Measurements from ENCODE around the gene JRKL. TPM values are rescaled to one million over a fixed set of nuclear protein-coding genes. Genes with fewer than 3 reads are reported as not detected.

JRKL gene
- total RNA-seq, 1 experiment from 2014 or later = 18.6 TPM

- no peaks in the 10 kb centered on the region for H3K27me3 ChIP-seq (ENCODE audit: low read length)
- peaks cover 36% of the 10 kb centered on the region for H3K36me3 ChIP-seq (ENCODE audit: insufficient read depth, low read length)
- peaks cover 2% of the 10 kb centered on the region; the same call in 1 of the 2 replicates for H3K79me2 ChIP-seq (ENCODE audit: low read length)
Measured at GRCh38 chr11:96358321-96358720, 31.5 kb upstream of the JRKL start.

GRCh38 chr11:96361778-96362177 lies 28.0 kb upstream of the JRKL start:
- H3K27me3 ChIP-seq (ENCODE audit: low read length) = no peaks in the 10 kb centered on the region
- no peak overlapping the region for H3K27ac ChIP-seq (ENCODE audit: low read length)
- H3K9me3 ChIP-seq (ENCODE audit: low read length) = no peaks in the 10 kb centered on the region
- H3K9ac ChIP-seq (ENCODE audit: low read length) = no peak overlapping the region
- H4K20me1 ChIP-seq (ENCODE audit: insufficient read depth, low read depth, low read length) = no peaks in the 10 kb centered on the region
- no peak for DNase-seq
- H3K9me2 ChIP-seq (replicated peaks; ENCODE audit: insufficient read depth, low read length) = no peaks in the 10 kb centered on the region
- no peak overlapping the region for H3K4me2 ChIP-seq (ENCODE audit: low read depth, low read length, poor library complexity, severe bottlenecking)
- H2AFZ ChIP-seq (ENCODE audit: low read length) = no peak overlapping the region
- H3K4me3 ChIP-seq (ENCODE audit: low read length) = no peak overlapping the region
- peaks cover 11% of the 10 kb centered on the region for H3K4me1 ChIP-seq (ENCODE audit: low read length)
- H3K36me3 ChIP-seq (ENCODE audit: insufficient read depth, low read length) = peaks cover 38% of the 10 kb centered on the region
- peaks cover 2% of the 10 kb centered on the region; the same call in 1 of the 2 replicates for H3K79me2 ChIP-seq (ENCODE audit: low read length)

More at GRCh38 chr11:96358321-96358720, 31.5 kb upstream of the JRKL start:
- no peak for DNase-seq
- Histone ChIP-seq H3K9me2 (replicated peaks; ENCODE audit: insufficient read depth, low read length) (no peaks in the 10 kb centered on the region), H3K4me3 (ENCODE audit: low read length) (no peak overlapping the region), H3K4me1 (ENCODE audit: low read length) (peaks cover 11% of the 10 kb centered on the region), H3K9me3 (ENCODE audit: low read length) (no peaks in the 10 kb centered on the region), H2AFZ (ENCODE audit: low read length) (no peak overlapping the region), H3K9ac (ENCODE audit: low read length) (no peak overlapping the region), H3K27ac (ENCODE audit: low read length) (no peak overlapping the region), H4K20me1 (ENCODE audit: insufficient read depth, low read depth, low read length) (no peaks in the 10 kb centered on the region), H3K4me2 (ENCODE audit: low read depth, low read length, poor library complexity, severe bottlenecking) (no peak overlapping the region)

DNA sequence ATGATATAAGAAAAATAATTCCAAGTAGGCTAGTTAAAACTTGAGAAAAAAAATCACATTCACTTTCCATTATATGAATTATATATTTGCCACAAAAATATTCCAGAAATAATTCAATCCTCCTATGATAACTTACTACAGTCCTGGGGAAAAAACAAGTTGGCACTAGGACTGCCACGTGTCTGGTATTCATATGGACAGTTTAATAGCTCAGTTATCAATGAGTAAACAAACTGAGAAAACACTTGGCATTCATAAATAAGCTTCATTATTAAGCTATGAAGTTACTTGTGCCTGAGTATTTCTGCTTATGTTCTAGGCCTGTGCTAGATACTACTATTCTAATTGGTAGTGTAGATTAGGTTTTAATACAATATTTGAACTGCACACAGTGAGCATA lies 24.3 kb upstream of the JRKL start:
- Histone ChIP-seq H3K9me3 (ENCODE audit: low read length) (peaks cover 4% of the 10 kb centered on the region; the same call in 1 of the 2 replicates), H3K4me1 (ENCODE audit: low read length) (peaks cover 11% of the 10 kb centered on the region), H3K4me2 (ENCODE audit: low read depth, low read length, poor library complexity, severe bottlenecking) (no peak overlapping the region), H3K27me3 (ENCODE audit: low read length) (no peaks in the 10 kb centered on the region), H3K4me3 (ENCODE audit: low read length) (no peak overlapping the region), H2AFZ (ENCODE audit: low read length) (no peak overlapping the region), H3K27ac (ENCODE audit: low read length) (no peak overlapping the region), H3K9me2 (replicated peaks; ENCODE audit: insufficient read depth, low read length) (no peaks in the 10 kb centered on the region), H4K20me1 (ENCODE audit: insufficient read depth, low read depth, low read length) (no peaks in the 10 kb centered on the region), H3K9ac (ENCODE audit: low read length) (no peak overlapping the region), H3K36me3 (ENCODE audit: insufficient read depth, low read length) (peaks cover 60% of the 10 kb centered on the region), H3K79me2 (ENCODE audit: low read length) (peaks cover 2% of the 10 kb centered on the region; the same call in 1 of the 2 replicates)
- DNase-seq = no peak

GRCh38 chr11:96366024-96366423 lies 23.8 kb upstream of the JRKL start:
- Histone ChIP-seq H3K4me1 (ENCODE audit: low read length) (peaks cover 11% of the 10 kb centered on the region), H4K20me1 (ENCODE audit: insufficient read depth, low read depth, low read length) (no peaks in the 10 kb centered on the region), H3K4me3 (ENCODE audit: low read length) (no peak overlapping the region), H3K4me2 (ENCODE audit: low read depth, low read length, poor library complexity, severe bottlenecking) (no peak overlapping the region), H3K9me2 (replicated peaks; ENCODE audit: insufficient read depth, low read length) (no peaks in the 10 kb centered on the region), H3K9me3 (ENCODE audit: low read length) (peaks cover 4% of the 10 kb centered on the region; the same call in 1 of the 2 replicates), H2AFZ (ENCODE audit: low read length) (no peak overlapping the region), H3K27me3 (ENCODE audit: low read length) (no peaks in the 10 kb centered on the region), H3K79me2 (ENCODE audit: low read length) (peaks cover 2% of the 10 kb centered on the region; the same call in 1 of the 2 replicates), H3K36me3 (ENCODE audit: insufficient read depth, low read length) (peaks cover 59% of the 10 kb centered on the region), H3K27ac (ENCODE audit: low read length) (no peak overlapping the region), H3K9ac (ENCODE audit: low read length) (no peak overlapping the region)
- DNase-seq = no peak

GRCh38 chr11:96367342-96367741 lies 22.5 kb upstream of the JRKL start:
- no peak overlapping the region for H3K9ac ChIP-seq (ENCODE audit: low read length)
- H3K4me2 ChIP-seq (ENCODE audit: low read depth, low read length, poor library complexity, severe bottlenecking) = no peak overlapping the region
- no peaks in the 10 kb centered on the region for H3K27me3 ChIP-seq (ENCODE audit: low read length)
- H3K36me3 ChIP-seq (ENCODE audit: insufficient read depth, low read length) = peaks cover 56% of the 10 kb centered on the region
- no peaks in the 10 kb centered on the region for H3K9me2 ChIP-seq (replicated peaks; ENCODE audit: insufficient read depth, low read length)
- no peak for DNase-seq
- no peak overlapping the region for H2AFZ ChIP-seq (ENCODE audit: low read length)
- no peaks in the 10 kb centered on the region for H4K20me1 ChIP-seq (ENCODE audit: insufficient read depth, low read depth, low read length)
- H3K4me1 ChIP-seq (ENCODE audit: low read length) = peaks cover 3% of the 10 kb centered on the region
- no peak overlapping the region for H3K27ac ChIP-seq (ENCODE audit: low read length)
- no peak overlapping the region for H3K4me3 ChIP-seq (ENCODE audit: low read length)
- peaks cover 4% of the 10 kb centered on the region; the same call in 1 of the 2 replicates for H3K9me3 ChIP-seq (ENCODE audit: low read length)
- H3K79me2 ChIP-seq (ENCODE audit: low read length) = peaks cover 2% of the 10 kb centered on the region; the same call in 1 of the 2 replicates

GRCh38 chr11:96373826-96374225 lies 16.0 kb upstream of the JRKL start:
- H3K27me3 ChIP-seq (ENCODE audit: low read length) = no peaks in the 10 kb centered on the region
- H3K4me2 ChIP-seq (ENCODE audit: low read depth, low read length, poor library complexity, severe bottlenecking) = no peak overlapping the region
- no peak overlapping the region for H3K27ac ChIP-seq (ENCODE audit: low read length)
- no peaks in the 10 kb centered on the region for H4K20me1 ChIP-seq (ENCODE audit: insufficient read depth, low read depth, low read length)
- no peak overlapping the region for H3K9ac ChIP-seq (ENCODE audit: low read length)
- peaks cover 4% of the 10 kb centered on the region; the same call in 1 of the 2 replicates for H3K79me2 ChIP-seq (ENCODE audit: low read length)
- H2AFZ ChIP-seq (ENCODE audit: low read length) = no peak overlapping the region
- no peaks in the 10 kb centered on the region for H3K4me1 ChIP-seq (ENCODE audit: low read length)
- DNase-seq = no peak
- H3K9me3 ChIP-seq (ENCODE audit: low read length) = peaks cover 4% of the 10 kb centered on the region; the same call in 1 of the 2 replicates
- peaks cover 3% of the 10 kb centered on the region; the same call in 1 of the 2 replicates for H3K9me2 ChIP-seq (replicated peaks; ENCODE audit: insufficient read depth, low read length)
- no peak overlapping the region for H3K4me3 ChIP-seq (ENCODE audit: low read length)
- H3K36me3 ChIP-seq (ENCODE audit: insufficient read depth, low read length) = peaks cover 35% of the 10 kb centered on the region

GRCh38 chr11:96376796-96377195 lies 13.0 kb upstream of the JRKL start:
- Histone ChIP-seq H3K4me2 (ENCODE audit: low read depth, low read length, poor library complexity, severe bottlenecking) (no peak overlapping the region), H3K9me2 (replicated peaks; ENCODE audit: insufficient read depth, low read length) (peaks cover 4% of the 10 kb centered on the region; the same call in 1 of the 2 replicates), H3K4me1 (ENCODE audit: low read length) (no peaks in the 10 kb centered on the region), H3K36me3 (ENCODE audit: insufficient read depth, low read length) (peaks cover 40% of the 10 kb centered on the region), H4K20me1 (ENCODE audit: insufficient read depth, low read depth, low read length) (no peaks in the 10 kb centered on the region), H3K9me3 (ENCODE audit: low read length) (no peaks in the 10 kb centered on the region), H3K4me3 (ENCODE audit: low read length) (no peak overlapping the region), H3K27me3 (ENCODE audit: low read length) (no peaks in the 10 kb centered on the region), H3K79me2 (ENCODE audit: low read length) (peaks cover 27% of the 10 kb centered on the region), H2AFZ (ENCODE audit: low read length) (no peak overlapping the region), H3K27ac (ENCODE audit: low read length) (no peak overlapping the region), H3K9ac (ENCODE audit: low read length) (no peak overlapping the region)
- DNase-seq = no peak

GRCh38 chr11:96384156-96384555 lies 5.7 kb upstream of the JRKL start:
- Histone ChIP-seq H2AFZ (ENCODE audit: low read length) (no peak overlapping the region), H3K9ac (ENCODE audit: low read length) (no peak overlapping the region), H3K4me3 (ENCODE audit: low read length) (no peak overlapping the region), H3K9me3 (ENCODE audit: low read length) (no peaks in the 10 kb centered on the region), H3K4me1 (ENCODE audit: low read length) (peaks cover 20% of the 10 kb centered on the region), H3K27me3 (ENCODE audit: low read length) (no peaks in the 10 kb centered on the region), H3K36me3 (ENCODE audit: insufficient read depth, low read length) (peaks cover 62% of the 10 kb centered on the region), H4K20me1 (ENCODE audit: insufficient read depth, low read depth, low read length) (no peaks in the 10 kb centered on the region), H3K4me2 (ENCODE audit: low read depth, low read length, poor library complexity, severe bottlenecking) (no peak overlapping the region), H3K27ac (ENCODE audit: low read length) (no peak overlapping the region), H3K79me2 (ENCODE audit: low read length) (peaks cover 80% of the 10 kb centered on the region), H3K9me2 (replicated peaks; ENCODE audit: insufficient read depth, low read length) (no peaks in the 10 kb centered on the region)
- DNase-seq = no peak

Measured in Karpas-422 (cell line).